OCI-LY1 (cell line): ENCODE results near the gene HILPDA.

Source experiments
- EZH2 ChIP-seq: fragments of 200-600 bp; sonication (generic), shearing (Covaris generic); IDR thresholded peaks from 2 replicates; pipeline ENCODE4 v1.8.0; 2017; ENCODE audit warnings: borderline replicate concordance, mixed run types, mild to moderate bottlenecking, antibody characterized with exemption, low read length, moderate library complexity, mixed read lengths
- TF ChIP-seq, protein P1 (sequence below): fragments of 200-600 bp; sonication (generic), shearing (Covaris generic); IDR thresholded peaks from 2 replicates; pipeline ENCODE4 v1.5.1; 2017; ENCODE audit warnings: mild to moderate bottlenecking, antibody characterized with exemption, low read length, moderate library complexity, mixed read lengths

DNA sequence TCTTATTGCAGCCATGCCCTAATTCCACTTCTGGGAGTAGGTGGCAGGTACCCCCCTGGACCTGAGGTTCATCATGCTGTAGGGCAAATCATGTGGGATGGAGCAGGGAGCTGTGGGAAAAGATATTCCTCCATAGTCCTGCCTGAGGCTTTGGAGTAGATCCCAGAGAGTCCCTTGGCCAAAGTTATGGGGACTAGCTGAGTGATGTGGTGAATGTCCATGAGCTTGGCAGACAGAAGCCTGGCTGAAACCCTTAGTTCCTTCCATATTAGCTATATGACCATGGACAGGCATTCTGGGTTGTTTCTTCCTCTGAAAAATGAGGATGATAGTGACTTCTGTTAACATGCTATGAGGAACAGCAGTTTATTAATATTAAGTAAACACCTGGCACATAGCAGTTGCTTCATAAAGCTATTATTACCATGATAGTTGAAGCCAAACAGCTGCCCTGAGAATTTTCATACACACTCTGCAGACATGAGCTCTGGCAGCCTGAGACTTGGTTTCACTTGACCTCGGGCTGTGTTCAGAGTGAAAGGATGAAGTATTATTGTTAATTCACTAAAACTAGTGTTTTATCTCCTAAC lies 30.9 kb upstream of the HILPDA start:
- TF ChIP-seq, protein P1, sequence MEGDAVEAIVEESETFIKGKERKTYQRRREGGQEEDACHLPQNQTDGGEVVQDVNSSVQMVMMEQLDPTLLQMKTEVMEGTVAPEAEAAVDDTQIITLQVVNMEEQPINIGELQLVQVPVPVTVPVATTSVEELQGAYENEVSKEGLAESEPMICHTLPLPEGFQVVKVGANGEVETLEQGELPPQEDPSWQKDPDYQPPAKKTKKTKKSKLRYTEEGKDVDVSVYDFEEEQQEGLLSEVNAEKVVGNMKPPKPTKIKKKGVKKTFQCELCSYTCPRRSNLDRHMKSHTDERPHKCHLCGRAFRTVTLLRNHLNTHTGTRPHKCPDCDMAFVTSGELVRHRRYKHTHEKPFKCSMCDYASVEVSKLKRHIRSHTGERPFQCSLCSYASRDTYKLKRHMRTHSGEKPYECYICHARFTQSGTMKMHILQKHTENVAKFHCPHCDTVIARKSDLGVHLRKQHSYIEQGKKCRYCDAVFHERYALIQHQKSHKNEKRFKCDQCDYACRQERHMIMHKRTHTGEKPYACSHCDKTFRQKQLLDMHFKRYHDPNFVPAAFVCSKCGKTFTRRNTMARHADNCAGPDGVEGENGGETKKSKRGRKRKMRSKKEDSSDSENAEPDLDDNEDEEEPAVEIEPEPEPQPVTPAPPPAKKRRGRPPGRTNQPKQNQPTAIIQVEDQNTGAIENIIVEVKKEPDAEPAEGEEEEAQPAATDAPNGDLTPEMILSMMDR = no peak
- no peak for TF ChIP-seq EZH2
